ENCODE results near the gene SLC5A5. TPM values are rescaled to one million over a fixed set of nuclear protein-coding genes. Genes with fewer than 3 reads are reported as not detected.

SLC5A5 gene
- total RNA-seq = not detected in 2 replicates

DNA sequence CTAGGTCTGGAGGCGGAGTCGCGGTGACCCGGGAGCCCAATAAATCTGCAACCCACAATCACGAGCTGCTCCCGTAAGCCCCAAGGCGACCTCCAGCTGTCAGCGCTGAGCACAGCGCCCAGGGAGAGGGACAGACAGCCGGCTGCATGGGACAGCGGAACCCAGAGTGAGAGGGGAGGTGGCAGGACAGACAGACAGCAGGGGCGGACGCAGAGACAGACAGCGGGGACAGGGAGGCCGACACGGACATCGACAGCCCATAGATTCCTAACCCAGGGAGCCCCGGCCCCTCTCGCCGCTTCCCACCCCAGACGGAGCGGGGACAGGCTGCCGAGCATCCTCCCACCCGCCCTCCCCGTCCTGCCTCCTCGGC lies at the start of gene SLC5A5:
Gene SLC5A5, plus strand, starts transcription at position 68 of the 373 bp plus-strand sequence. CDS start 375 bp downstream, outside the sequence.

DNA sequence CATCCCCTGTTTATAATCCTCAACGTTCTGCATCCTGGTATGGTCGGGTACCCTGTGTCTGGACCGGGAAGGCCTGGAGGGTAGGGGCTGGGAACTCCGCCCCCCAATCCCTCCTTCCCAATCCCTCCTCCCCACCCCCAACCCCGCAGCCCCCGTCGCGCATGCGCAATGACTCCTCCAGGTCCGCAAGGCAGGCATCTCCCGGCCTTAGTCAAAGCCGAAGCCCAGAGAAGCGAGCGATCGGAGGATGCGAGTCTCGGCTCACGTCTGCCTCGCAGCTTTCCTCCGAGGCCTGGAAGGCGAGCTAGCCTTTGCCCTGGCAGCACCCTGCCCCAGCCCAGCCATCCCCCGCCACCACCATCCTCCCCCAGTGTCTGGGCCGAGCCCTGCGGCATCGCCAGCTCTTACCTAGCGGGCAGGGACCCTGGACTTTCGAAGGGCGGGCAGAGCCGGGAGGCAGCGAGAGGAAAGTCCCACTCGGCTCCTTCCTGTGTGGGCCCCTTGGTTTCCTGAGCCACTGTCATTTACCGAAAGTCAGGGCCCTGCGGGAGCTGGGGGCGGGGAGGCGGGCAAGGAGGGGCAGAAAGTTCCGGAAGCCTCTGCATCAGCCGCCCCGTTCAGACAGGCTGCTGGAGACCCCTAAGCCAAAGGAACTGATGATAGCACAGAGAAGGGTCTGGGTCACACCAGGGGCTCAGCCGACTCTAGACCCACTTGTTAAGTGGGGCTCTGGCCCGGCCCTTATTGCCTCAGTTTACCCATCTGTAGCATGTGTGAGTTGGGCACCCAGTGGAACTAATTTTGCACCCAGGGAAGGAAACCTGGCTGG lies 24.0 kb upstream of the SLC5A5 start, which contains the start of gene JAK3:
Gene JAK3, minus strand, starts transcription at position 445 of the 829 bp plus-strand sequence. CDS start 3,565 bp downstream, outside the sequence.

DNA sequence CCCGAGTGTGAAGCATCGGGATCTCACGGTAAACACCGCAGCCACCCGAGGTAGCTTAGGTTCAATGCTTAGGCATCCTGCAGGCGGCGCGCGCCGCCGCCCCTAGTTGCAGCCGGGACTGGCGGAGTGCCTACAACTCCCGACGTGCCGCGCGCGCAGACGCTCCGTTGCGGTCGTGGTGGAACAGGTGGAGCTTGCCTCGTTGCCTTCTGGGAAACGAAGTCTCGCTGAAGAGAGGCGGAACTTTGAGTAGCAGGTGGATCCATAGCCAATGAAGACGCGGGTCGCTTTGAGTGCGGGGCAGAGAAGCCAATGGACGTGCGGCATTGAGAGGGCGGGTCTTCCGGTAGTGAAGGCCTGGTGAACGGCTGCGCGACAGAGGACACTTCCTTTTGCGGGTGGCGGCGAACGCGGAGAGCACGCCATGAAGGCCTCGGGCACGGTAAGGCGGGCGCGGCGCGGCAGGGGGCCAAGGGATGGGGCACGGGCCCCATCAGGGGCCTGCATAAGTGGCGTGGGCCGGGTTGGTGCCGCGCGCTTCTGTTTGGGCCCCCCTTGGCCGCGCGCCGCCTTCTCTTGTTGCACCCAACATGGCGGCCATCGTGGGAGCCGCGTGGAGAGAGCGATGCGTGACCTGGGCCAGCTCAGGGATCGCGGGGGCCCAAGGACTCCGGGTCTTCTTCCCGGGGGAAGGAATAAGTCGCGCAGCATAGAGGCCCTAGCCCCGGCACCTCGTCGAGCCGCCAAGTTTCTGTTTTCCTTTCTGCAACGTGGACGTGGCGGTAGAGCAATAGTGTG lies 12.0 kb upstream of the SLC5A5 start, which contains the start of gene RPL18A:
Gene RPL18A, plus strand, starts transcription at position 378 of the 798 bp plus-strand sequence. Its CDS starts 47 bp downstream, at position 425.

GRCh38 chr19:17932485-17933338 lies 61.0 kb downstream of the SLC5A5 start, which contains the start of gene CCDC124:
CCDC124 (plus strand) TSS chr19:17933015; CDS start chr19:17936421, 3,406 bp downstream.

Other genes starting within 250 kb of the SLC5A5 start
- 5.4 and 6.5 TPM in 2 replicates for gene UNC13A, start 183.6 kb upstream of the SLC5A5 start, total RNA-seq
- gene MAP1S, start 152.5 kb upstream of the SLC5A5 start, total RNA-seq = 56.9 and 69.9 TPM in 2 replicates
- gene FCHO1, start 120.5 kb upstream of the SLC5A5 start, total RNA-seq = 0.17 and 0.65 TPM in 2 replicates
- not detected in 2 replicates for gene B3GNT3, start 76.8 kb upstream of the SLC5A5 start, total RNA-seq
- gene INSL3, start 50.4 kb upstream of the SLC5A5 start, total RNA-seq = not detected in 2 replicates
- 7.1 and 8.9 TPM in 2 replicates for gene JAK3, start 24.0 kb upstream of the SLC5A5 start, total RNA-seq
- 884 and 1,013 TPM in 2 replicates for gene RPL18A, start 12.0 kb upstream of the SLC5A5 start, total RNA-seq
- gene CCDC124, start 61.1 kb downstream of the SLC5A5 start, total RNA-seq = 31.9 and 36.4 TPM in 2 replicates
- gene KCNN1, start 95.2 kb downstream of the SLC5A5 start, total RNA-seq = 0.03 TPM in 1 of 2 replicates, not detected in the other
- gene ARRDC2, start 136.2 kb downstream of the SLC5A5 start, total RNA-seq = 11.0 and 15.1 TPM in 2 replicates
- 0.33 and 0.36 TPM in 2 replicates for gene IL12RB1, start 215.0 kb downstream of the SLC5A5 start, total RNA-seq
- 8.4 and 8.5 TPM in 2 replicates for gene MAST3, start 225.8 kb downstream of the SLC5A5 start, total RNA-seq